ENCODE results near the gene CCDC70.
"Not testable (repeated sequence)": the region's sequence is repeated elsewhere in the genome, so short reads cannot be mapped to it uniquely, and the experiment has no call there.

CCDC70 gene

GRCh38 chr13:51865838-51866237 lies 4.1 kb downstream of the CCDC70 start:
- DNase-seq = no peak

DNA sequence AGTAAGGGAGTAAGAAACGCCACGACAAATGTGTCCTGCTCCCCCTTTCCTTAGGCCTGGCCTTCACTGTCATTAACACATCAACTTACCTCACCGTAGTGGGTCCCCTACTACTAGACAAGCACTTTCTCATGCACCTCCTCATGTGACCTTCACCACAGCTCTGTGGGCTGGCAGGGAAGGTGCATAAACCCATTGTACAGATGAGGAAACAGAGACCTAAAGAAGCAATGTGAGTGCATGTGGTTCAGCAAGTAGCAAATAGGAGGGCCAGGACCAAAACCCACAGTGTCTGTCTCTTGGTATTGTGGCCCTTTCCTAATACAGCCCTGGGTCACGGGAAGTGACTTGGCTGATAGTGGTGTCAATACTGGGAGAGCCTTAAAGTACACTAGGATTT lies 5.3 kb downstream of the CCDC70 start:
- DNase-seq = no peak

DNA sequence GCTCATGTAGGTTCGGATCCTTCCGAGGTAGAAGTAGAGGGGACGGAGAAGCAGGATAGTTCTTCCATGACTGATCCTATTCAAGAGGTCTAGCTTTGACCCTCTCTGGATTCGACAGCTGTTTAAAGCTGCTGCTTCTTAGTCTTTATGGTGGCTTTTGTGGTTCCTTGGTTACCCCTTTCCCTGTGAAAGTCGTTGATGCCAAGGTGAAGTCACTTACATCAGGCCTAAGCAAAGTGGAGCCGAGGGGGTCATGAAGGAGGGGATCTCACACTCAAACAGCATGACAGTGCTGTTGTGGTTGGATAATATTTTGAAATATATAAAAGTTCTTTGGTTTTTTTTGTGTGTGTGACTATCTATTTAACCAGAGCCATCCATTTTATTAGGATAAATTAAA lies 8.1 kb downstream of the CCDC70 start:
- no peak for DNase-seq

GRCh38 chr13:51870616-51871015 lies 8.8 kb downstream of the CCDC70 start:
- no peak for DNase-seq

GRCh38 chr13:51873117-51873798 lies 11.5 kb downstream of the CCDC70 start:
- no peak for DNase-seq

GRCh38 chr13:51873837-51874236 lies 12.1 kb downstream of the CCDC70 start:
- DNase-seq = no peak

GRCh38 chr13:51874651-51875050 lies 12.9 kb downstream of the CCDC70 start:
- DNase-seq = no peak

GRCh38 chr13:51879133-51879532 lies 17.4 kb downstream of the CCDC70 start:
- DNase-seq = no peak

GRCh38 chr13:51881296-51881695 lies 19.5 kb downstream of the CCDC70 start:
- DNase-seq = no peak

- no peak for DNase-seq
Observed at GRCh38 chr13:51882570-51883225, 20.9 kb downstream of the CCDC70 start.

DNA sequence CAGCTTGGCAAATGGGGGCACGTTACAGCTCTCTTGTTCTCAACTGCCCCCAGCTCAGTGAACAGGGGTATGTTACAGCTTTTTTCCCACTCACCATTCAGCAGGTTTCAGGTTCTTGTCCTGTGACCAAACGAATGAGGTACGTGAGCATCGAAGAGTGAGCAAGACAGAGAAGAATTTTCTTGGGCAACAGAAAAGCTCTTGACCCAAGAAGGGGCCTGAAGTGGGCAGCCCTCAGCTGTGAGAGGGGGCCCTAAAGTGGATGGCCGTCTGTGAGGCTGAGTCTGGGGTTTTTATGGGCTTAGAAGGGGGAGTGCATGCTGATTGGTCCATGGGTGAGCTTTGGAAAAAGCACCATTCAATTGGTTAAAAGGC lies 21.4 kb downstream of the CCDC70 start:
- no peak for DNase-seq

DNA sequence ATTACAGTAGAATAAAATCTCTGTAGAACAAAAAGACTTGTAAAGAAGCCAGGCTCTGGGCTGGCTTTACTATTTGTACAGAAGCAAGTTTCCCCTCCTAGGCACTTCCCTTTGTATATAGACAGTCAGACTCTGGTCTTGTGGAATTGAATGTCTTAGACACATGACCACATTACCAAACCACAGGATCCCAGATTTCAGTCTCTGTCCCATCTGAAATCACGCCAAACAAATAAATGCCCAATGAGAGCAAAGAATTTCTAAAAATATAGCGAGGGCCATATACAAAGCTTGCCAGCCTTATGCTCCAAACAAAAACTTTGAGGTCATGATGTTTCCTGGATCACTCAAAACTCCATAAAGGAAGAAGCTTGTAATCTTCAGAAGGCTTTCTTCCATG lies 23.9 kb downstream of the CCDC70 start:
- no peak for DNase-seq

- DNase-seq = no peak
Observed at GRCh38 chr13:51887468-51887867, 25.7 kb downstream of the CCDC70 start.

DNA sequence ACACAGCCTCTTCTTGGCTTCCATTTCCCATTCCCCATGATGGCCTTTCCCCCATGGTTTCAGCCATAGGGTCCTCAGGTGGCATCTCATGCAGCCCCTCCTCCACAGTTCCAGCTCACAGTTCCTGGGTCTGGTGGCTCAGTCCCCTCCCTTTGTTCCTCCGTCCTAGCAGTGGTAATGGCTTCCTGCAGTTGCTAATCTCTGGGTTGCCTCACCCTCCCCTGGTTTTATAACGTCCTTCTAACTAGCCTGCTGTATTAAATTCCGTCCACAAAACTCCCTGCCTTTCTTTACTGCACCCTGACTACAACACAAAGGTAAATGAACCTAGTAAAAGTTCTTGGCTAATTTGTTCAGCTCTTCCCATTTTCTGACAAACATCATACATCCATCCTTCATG lies 30.9 kb downstream of the CCDC70 start:
- no peak for DNase-seq

DNA sequence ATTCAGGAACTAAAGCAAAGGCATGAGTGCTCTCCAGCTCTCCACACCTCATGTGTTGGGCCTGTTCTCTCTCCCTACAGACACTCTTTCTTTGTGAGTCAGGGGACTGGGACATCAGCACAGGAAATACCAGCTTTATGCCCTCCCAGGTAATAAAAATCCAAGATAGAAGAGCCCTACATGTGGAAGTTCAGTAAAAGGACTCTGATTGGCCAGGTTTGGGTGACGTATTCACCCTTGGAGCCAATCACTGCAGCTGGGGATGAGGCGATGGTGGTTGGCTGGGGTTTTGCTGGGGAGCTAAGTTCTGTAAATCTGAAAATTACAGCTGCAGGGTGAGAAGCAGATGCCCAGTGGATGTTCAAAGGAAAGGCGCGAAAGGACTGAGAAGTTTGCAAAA lies 32.5 kb downstream of the CCDC70 start:
- no peak for DNase-seq

GRCh38 chr13:51895906-51896888 lies 34.4 kb downstream of the CCDC70 start:
- DNase-seq = peak; percentile 13 to 36

GRCh38 chr13:51900471-51900870 lies 38.7 kb downstream of the CCDC70 start:
- no peak for DNase-seq

DNA sequence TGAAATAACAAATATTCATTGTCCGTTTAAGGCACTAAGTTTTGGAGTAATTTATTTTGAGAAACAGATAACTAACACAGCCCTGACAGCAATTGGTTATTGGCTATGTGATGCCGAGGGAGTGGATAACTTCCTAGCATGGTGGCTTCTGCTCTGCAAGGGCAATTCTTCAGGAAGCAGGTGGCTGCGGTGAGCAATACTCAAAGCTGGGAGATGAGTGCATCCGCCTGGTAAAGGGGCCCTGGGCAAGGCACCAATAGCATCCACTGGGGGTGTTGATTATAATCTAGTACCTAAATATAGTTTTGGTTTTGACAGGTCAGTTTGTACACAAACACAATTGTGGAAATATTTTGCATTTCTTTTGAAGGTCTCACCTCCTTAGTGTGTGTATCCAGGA lies 41.0 kb downstream of the CCDC70 start:
- DNase-seq = no peak

GRCh38 chr13:51905787-51906186 lies 44.0 kb downstream of the CCDC70 start:
- DNase-seq = no peak

DNA sequence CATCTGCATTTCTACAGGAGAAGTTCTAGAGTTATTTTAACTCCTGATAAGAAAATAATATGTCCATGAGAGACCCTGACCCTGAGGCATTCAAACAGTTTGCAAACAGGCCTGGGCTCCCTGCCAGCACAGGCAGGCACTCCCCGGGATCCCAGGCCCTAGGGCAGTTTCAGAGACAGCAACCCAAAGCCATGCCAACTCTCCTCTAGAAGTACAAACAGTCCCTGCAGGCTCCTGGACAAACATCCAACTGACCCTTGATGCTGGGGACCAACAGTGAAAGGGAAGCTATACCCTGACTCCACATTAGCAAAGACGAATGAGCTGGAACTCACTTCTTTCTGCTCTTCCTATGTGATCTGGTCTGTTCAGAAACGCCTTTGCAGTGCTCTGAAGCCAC lies 44.8 kb downstream of the CCDC70 start:
- DNase-seq = no peak

GRCh38 chr13:51907040-51907732 lies 45.4 kb downstream of the CCDC70 start:
- no peak for DNase-seq

GRCh38 chr13:51909265-51909664 lies 47.5 kb downstream of the CCDC70 start:
- not testable (repeated sequence) for DNase-seq

DNA sequence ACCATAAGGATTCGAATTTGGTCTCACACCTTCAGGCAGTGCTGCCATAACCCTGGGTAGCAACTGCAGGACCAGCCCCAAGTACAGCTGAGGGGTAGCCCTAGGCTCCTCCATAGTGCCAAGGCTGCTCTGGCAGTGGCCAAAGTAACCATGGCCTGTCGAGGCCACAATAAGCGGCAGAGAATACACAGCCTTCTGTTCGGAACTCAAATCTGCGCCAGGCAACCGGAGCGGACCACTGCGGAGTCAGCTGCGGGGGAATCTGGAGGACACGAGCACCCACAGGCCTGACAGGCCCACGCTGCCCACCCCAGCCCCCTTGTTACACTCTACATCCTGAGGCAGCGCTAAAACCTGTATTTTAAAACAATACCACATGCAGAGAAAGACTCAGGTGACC lies 48.7 kb downstream of the CCDC70 start:
- DNase-seq = no peak
